HG03108 (cell line): ENCODE data around the gene CD99L2.
"Not testable (repeated sequence)": the region's sequence is repeated elsewhere in the genome, so short reads cannot be mapped to it uniquely, and the experiment has no call there.

Experiments
- ATAC-seq: cut with Tn5 transposase; IDR thresholded peaks from one replicate; pipeline ENCODE4 v1.9.1; 2021; ENCODE audit warnings: moderate library complexity; ENCODE audit not compliant: unreplicated experiment

Gene CD99L2

GRCh38 chrX:150857453-150857852 is 41.0 kb downstream of the CD99L2 start:
- ATAC-seq, result no peak

- ATAC-seq, result no peak
These were observed 41.7 kb downstream of the CD99L2 start for GRCh38 chrX:150856785-150857184.

- no peak for ATAC-seq
These were observed 42.4 kb downstream of the CD99L2 start for GRCh38 chrX:150856101-150856500.

GRCh38 chrX:150854856-150855255 is 43.6 kb downstream of the CD99L2 start:
- ATAC-seq, result no peak

GRCh38 chrX:150849996-150850720 is 48.3 kb downstream of the CD99L2 start:
- no peak for ATAC-seq

- no peak for ATAC-seq
These were observed 49.0 kb downstream of the CD99L2 start for GRCh38 chrX:150849486-150849885.

- no peak for ATAC-seq
These were observed 49.5 kb downstream of the CD99L2 start for GRCh38 chrX:150848914-150849365.

GRCh38 chrX:150847088-150847487 is 51.4 kb downstream of the CD99L2 start:
- no peak for ATAC-seq

- no peak for ATAC-seq
These were observed 52.3 kb downstream of the CD99L2 start for GRCh38 chrX:150846130-150846529.

GRCh38 chrX:150845091-150845490 is 53.4 kb downstream of the CD99L2 start:
- ATAC-seq, result no peak

- no peak for ATAC-seq
These were observed 54.5 kb downstream of the CD99L2 start for GRCh38 chrX:150844016-150844415.

- no peak for ATAC-seq
These were observed 56.2 kb downstream of the CD99L2 start for GRCh38 chrX:150842198-150842685.

- ATAC-seq, result no peak
These were observed 56.8 kb downstream of the CD99L2 start for GRCh38 chrX:150841456-150842197.

- no peak for ATAC-seq
These were observed 60.6 kb downstream of the CD99L2 start for GRCh38 chrX:150837845-150838244.

GRCh38 chrX:150834695-150835094 is 63.8 kb downstream of the CD99L2 start:
- no peak for ATAC-seq

- ATAC-seq, result no peak
These were observed 64.9 kb downstream of the CD99L2 start for GRCh38 chrX:150833454-150834056.

GRCh38 chrX:150831863-150832262 is 66.6 kb downstream of the CD99L2 start:
- ATAC-seq, result no peak

GRCh38 chrX:150828785-150829184 is 69.7 kb downstream of the CD99L2 start:
- no peak for ATAC-seq

GRCh38 chrX:150824352-150824751 is 74.1 kb downstream of the CD99L2 start:
- not testable (repeated sequence) for ATAC-seq

GRCh38 chrX:150823826-150824225 is 74.6 kb downstream of the CD99L2 start:
- ATAC-seq, result not testable (repeated sequence)

GRCh38 chrX:150821971-150822370 is 76.5 kb downstream of the CD99L2 start:
- ATAC-seq, result no peak

GRCh38 chrX:150813922-150814321 is 84.5 kb downstream of the CD99L2 start:
- no peak for ATAC-seq
